NB4 (cell line): ENCODE measurements around the gene ZBP1.

ENCODE experiments used
- CTCF ChIP-seq: IDR thresholded peaks from one replicate; pipeline ENCODE4 v1.5.1; 2012; ENCODE audit warnings: low read depth, low read length
- MAX ChIP-seq: IDR thresholded peaks from 2 replicates; pipeline ENCODE4 v1.6.1; 2011; ENCODE audit warnings: low read depth, low read length

- TF ChIP-seq CTCF (no peak), MAX (no peak)
Observed at GRCh38 chr20:57595041-57596030, 24.9 kb downstream of the ZBP1 start.
